Progenitor cell of endocrine pancreas (in vitro differentiated cells): ENCODE measurements around the gene C1QTNF8. TPM values are rescaled to one million over a fixed set of nuclear protein-coding genes. Genes with fewer than 3 reads are reported as not detected.

Source experiments
- DNase-seq: peaks from one replicate; pipeline ENCODE4 v3.0.0; 2021; ENCODE audit warnings: low spot score; ENCODE audit not compliant: unreplicated experiment
- H3K27ac Mint-ChIP-seq: 2 replicates; pipeline ENCODE4 v1.8.0; 2021; ENCODE audit warnings: mild to moderate bottlenecking, moderate library complexity, mixed read lengths
- H3K27me3 Mint-ChIP-seq: 2 replicates; pipeline ENCODE4 v1.8.0; 2021; ENCODE audit warnings: mixed read lengths
- H3K36me3 Mint-ChIP-seq: 2 replicates; pipeline ENCODE4 v1.8.0; 2022; ENCODE audit warnings: mixed read lengths; ENCODE audit not compliant: insufficient read depth
- H3K4me1 Mint-ChIP-seq: 2 replicates; pipeline ENCODE4 v1.8.0; 2021; ENCODE audit warnings: low read depth, mixed read lengths
- H3K4me3 Mint-ChIP-seq: 2 replicates; pipeline ENCODE4 v1.8.0; 2021; ENCODE audit warnings: low read depth, mild to moderate bottlenecking, moderate library complexity, mixed read lengths
- H3K9me3 Mint-ChIP-seq: 2 replicates; pipeline ENCODE4 v1.8.0; 2021; ENCODE audit warnings: low read depth, mixed read lengths
- CTCF ChIP-seq: fragments of 200-600 bp; sonication (generic); IDR thresholded peaks from one replicate; pipeline ENCODE4 v1.5.0; 2021; ENCODE audit warnings: antibody characterized with exemption, mild to moderate bottlenecking; ENCODE audit not compliant: unreplicated experiment
- total RNA-seq: library from RNA; stranded (reverse); gene quantifications from 2 replicates; pipeline ENCODE4 v1.2.1, GENCODE V29; 2021

C1QTNF8 gene
- total RNA-seq, 1 donor from 2014 or later = not detected

GRCh38 chr16:1123525-1124230 lies 27.6 kb upstream of the C1QTNF8 start:
- H3K27me3 Mint-ChIP-seq = no peaks in the 10 kb centered on the region
- peaks cover 11% of the 10 kb centered on the region for H3K4me1 Mint-ChIP-seq
- TF ChIP-seq CTCF = no peak
- no peak overlapping the region for H3K4me3 Mint-ChIP-seq
- H3K36me3 Mint-ChIP-seq = no peaks in the 10 kb centered on the region
- H3K27ac Mint-ChIP-seq = no peak overlapping the region
- H3K9me3 Mint-ChIP-seq = no peaks in the 10 kb centered on the region
- DNase-seq = no peak

- no peak for DNase-seq
- TF ChIP-seq CTCF = no peak
- H3K4me1 Mint-ChIP-seq = peaks cover 11% of the 10 kb centered on the region
- H3K27me3 Mint-ChIP-seq = no peaks in the 10 kb centered on the region
- no peaks in the 10 kb centered on the region for H3K9me3 Mint-ChIP-seq
- no peak overlapping the region for H3K27ac Mint-ChIP-seq
- H3K4me3 Mint-ChIP-seq = no peak overlapping the region
- no peaks in the 10 kb centered on the region for H3K36me3 Mint-ChIP-seq
Measured at GRCh38 chr16:1122398-1122765, 26.3 kb upstream of the C1QTNF8 start.

- no peak for DNase-seq
- H3K9me3 Mint-ChIP-seq = no peaks in the 10 kb centered on the region
- no peak for TF ChIP-seq CTCF
- H3K27me3 Mint-ChIP-seq = no peaks in the 10 kb centered on the region
- no peak overlapping the region for H3K27ac Mint-ChIP-seq
- H3K4me1 Mint-ChIP-seq = peaks cover 11% of the 10 kb centered on the region
- no peak overlapping the region for H3K4me3 Mint-ChIP-seq
- H3K36me3 Mint-ChIP-seq = no peaks in the 10 kb centered on the region
Measured at GRCh38 chr16:1121601-1122397, 25.8 kb upstream of the C1QTNF8 start.

- H3K9me3 Mint-ChIP-seq = no peaks in the 10 kb centered on the region
- no peak for DNase-seq
- no peaks in the 10 kb centered on the region for H3K27me3 Mint-ChIP-seq
- H3K4me1 Mint-ChIP-seq = peaks cover 10% of the 10 kb centered on the region
- TF ChIP-seq CTCF = no peak
- H3K36me3 Mint-ChIP-seq = no peaks in the 10 kb centered on the region
- no peak overlapping the region for H3K4me3 Mint-ChIP-seq
- no peak overlapping the region for H3K27ac Mint-ChIP-seq
Measured at GRCh38 chr16:1121009-1121408, 25.0 kb upstream of the C1QTNF8 start.

- Mint-ChIP-seq H3K27me3 (no peaks in the 10 kb centered on the region), H3K36me3 (no peaks in the 10 kb centered on the region), H3K9me3 (no peaks in the 10 kb centered on the region), H3K4me3 (no peak overlapping the region), H3K4me1 (peaks cover 8% of the 10 kb centered on the region), H3K27ac (no peak overlapping the region)
- TF ChIP-seq CTCF = no peak
- no peak for DNase-seq
Measured at GRCh38 chr16:1120577-1120941, 24.5 kb upstream of the C1QTNF8 start.
